Measurements from ENCODE around the gene ZNF689.
"Not testable (repeated sequence)": the region's sequence is repeated elsewhere in the genome, so short reads cannot be mapped to it uniquely, and the experiment has no call there.

ZNF689 gene

GRCh38 chr16:30609926-30610839, at the start of gene ZNF689:
TSS of gene ZNF689 (minus strand) at chr16:30610389. CDS start at chr16:30610041, 348 bp downstream.
- DNase-seq: peak; percentile 96

- DNase-seq: no peak
Measured at GRCh38 chr16:30658731-30659506, 48.7 kb upstream of the ZNF689 start.

- peak; percentile 100 for DNase-seq
Measured at GRCh38 chr16:30657866-30658730, 47.9 kb upstream of the ZNF689 start, which contains the start of gene FBRS. TSS of gene FBRS (plus strand) at chr16:30658431. CDS start at chr16:30659519, 1,088 bp downstream.

- no peak for DNase-seq
Measured at GRCh38 chr16:30656974-30657865, 47.0 kb upstream of the ZNF689 start.

DNA sequence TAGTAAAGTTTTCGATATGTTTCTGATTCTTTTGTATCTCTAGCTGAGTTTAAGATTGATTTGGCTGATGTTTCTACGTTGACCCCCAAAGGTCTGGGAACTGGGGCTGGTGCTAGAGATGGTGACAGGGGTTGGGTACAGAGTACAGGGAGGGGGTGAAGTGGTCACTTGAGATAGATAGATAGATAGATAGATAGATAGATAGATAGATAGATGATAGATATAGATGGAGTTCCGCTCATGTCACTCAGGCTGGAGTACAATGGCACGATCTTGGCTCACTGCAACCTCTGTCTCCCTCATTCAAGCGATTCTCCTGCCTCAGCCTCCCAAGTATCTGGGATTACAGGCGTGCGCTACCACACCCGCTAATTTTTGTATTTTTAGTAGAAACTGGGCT, 46.2 kb upstream of the ZNF689 start:
- DNase-seq: no peak

- no peak for DNase-seq
Measured at GRCh38 chr16:30655815-30656347, 45.7 kb upstream of the ZNF689 start.

- DNase-seq: no peak
Measured at GRCh38 chr16:30654856-30655255, 44.7 kb upstream of the ZNF689 start.

GRCh38 chr16:30652718-30653117, 42.5 kb upstream of the ZNF689 start:
- DNase-seq: no peak

DNA sequence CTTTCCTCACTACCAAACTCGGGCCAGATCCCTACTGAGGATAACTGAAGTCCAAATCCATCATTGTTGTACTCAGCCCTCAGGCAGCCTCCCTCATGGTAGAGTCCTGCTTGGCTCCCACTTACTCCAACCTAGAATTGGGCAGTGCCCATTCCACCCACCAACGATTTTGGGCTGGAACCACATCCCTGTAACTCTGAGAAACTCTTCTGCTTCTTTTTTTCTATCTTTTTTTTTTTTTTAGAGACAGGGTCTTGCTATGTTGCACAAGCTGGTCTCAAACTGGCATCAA, 41.8 kb upstream of the ZNF689 start:
- no peak for DNase-seq

GRCh38 chr16:30651124-30652004, 41.2 kb upstream of the ZNF689 start:
- DNase-seq: peak; percentile 82

GRCh38 chr16:30650369-30651123, 40.4 kb upstream of the ZNF689 start, which contains the start of gene PRR14:
TSS of gene PRR14 (plus strand) at chr16:30650960. CDS start at chr16:30651646, 686 bp downstream.
- DNase-seq: peak; percentile 100

DNA sequence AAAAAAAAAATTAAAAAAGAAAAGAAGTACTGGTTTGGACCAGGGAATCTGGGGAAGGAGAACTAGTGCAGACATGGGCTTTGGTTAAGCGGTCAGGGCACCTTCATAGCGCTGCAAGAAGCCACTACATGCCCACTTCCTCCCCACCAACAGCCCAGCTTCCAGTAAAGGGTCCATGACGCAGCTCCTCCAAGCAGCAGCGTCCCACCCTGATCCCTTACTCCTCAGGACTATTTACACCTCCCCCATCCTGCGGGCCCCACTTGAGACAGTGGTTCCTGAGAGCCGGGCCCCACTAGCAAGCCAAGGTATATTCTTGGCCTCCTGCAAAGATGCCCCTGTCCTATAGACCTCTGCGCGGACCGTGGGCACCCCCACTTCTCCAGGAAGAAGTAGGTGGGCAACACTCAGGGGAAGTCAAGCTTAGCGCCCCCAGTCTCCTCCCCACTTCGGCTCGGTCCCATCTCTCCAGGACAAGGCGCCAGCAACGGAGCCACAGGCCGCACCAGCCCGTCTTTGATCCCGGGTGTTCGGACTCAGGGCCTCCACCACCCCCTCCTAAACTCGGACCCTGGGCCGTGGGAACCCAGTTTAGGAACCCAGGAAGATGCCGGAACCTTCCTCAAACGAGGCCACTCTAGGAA, 39.7 kb upstream of the ZNF689 start:
- no peak for DNase-seq

- DNase-seq: no peak
Measured at GRCh38 chr16:30647274-30647571, 37.0 kb upstream of the ZNF689 start.

GRCh38 chr16:30645727-30646126, 35.5 kb upstream of the ZNF689 start:
- DNase-seq: no peak

DNA sequence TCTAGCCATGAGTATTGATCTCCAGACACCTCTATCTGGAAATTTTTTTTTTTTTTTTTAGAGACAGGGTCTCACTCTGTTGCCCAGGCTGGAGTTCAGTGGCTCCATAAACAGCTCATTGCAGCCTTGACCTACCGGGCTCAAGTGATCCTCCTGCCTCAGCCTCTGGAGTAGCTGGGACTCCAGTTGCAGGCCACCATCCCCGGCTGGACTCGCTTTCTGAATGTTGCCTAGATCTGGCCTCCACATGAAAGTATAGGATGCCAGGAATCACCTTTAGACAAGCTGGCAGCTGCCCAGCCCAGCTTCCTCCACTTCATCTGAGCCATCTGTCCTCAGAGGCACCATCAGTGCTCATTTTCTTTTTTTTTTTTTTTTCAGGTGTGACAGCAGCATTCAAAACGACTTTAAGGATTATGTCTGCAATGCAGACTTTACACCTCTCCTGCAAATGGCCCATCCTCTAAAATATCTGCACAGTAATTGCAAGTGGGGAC, 34.2 kb upstream of the ZNF689 start:
- no peak for DNase-seq

- no peak for DNase-seq
Measured at GRCh38 chr16:30641378-30641982, 31.3 kb upstream of the ZNF689 start.

DNA sequence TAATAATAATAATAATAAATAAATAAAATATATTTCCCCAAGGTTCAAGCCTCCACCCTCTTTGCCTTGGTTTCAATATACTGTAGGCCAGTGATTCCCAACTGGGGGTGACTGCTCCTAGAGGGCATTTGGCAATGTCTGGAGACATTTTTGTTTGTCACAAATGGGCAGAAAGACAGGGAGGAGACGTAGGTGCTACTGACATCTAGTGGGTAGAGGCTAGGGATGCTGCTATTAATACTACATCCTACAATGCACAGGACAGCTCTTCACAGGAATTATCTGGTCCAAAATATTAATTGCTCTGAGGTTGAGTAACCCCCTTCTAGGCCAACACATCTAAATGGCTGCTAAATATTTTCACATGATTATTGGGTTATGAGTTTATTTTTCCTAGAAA, 27.8 kb upstream of the ZNF689 start:
- DNase-seq: no peak

GRCh38 chr16:30637139-30637538, 26.9 kb upstream of the ZNF689 start:
- DNase-seq: not testable (repeated sequence)

DNA sequence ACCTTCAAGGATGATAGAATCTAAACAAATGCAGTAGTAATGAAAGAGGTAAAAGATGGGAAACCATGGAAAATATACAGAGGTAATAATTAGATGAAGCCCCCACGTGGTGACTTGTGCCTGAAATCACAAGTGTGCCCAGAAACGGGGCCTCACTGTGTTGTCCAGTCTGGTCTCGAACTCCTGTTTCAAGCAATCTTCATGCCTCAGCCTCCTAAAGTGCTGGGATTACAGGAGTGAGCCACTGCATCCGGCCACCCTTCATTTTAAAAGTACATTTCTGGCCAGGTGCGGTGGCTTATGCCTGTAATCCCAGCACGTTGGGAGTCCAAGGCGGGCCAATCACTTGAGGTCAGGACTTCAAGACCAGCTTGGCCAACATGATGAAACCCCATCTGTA, 26.4 kb upstream of the ZNF689 start:
- no peak for DNase-seq
